PC-9 (cell line): ENCODE results near the gene MSH5.

Source experiments
- EZH2 ChIP-seq: fragments of 200-600 bp; sonication (generic); IDR thresholded peaks from 2 replicates; pipeline ENCODE4 v1.8.0; 2017; ENCODE audit warnings: antibody characterized with exemption, low read depth
- TF ChIP-seq, protein P1 (sequence below): fragments of 200-600 bp; sonication (generic); conservative IDR thresholded peaks from 2 replicates; pipeline ENCODE4 v1.6.1; 2017; ENCODE audit warnings: mixed run types, antibody characterized with exemption, mild to moderate bottlenecking, moderate library complexity

GRCh38 chr6:31737991-31738979 lies 1.5 kb upstream of the MSH5 start:
- TF ChIP-seq, protein P1, sequence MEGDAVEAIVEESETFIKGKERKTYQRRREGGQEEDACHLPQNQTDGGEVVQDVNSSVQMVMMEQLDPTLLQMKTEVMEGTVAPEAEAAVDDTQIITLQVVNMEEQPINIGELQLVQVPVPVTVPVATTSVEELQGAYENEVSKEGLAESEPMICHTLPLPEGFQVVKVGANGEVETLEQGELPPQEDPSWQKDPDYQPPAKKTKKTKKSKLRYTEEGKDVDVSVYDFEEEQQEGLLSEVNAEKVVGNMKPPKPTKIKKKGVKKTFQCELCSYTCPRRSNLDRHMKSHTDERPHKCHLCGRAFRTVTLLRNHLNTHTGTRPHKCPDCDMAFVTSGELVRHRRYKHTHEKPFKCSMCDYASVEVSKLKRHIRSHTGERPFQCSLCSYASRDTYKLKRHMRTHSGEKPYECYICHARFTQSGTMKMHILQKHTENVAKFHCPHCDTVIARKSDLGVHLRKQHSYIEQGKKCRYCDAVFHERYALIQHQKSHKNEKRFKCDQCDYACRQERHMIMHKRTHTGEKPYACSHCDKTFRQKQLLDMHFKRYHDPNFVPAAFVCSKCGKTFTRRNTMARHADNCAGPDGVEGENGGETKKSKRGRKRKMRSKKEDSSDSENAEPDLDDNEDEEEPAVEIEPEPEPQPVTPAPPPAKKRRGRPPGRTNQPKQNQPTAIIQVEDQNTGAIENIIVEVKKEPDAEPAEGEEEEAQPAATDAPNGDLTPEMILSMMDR, result 0 out of 2 replicates have a peak, but pooled peaks have one; percentile 22
- no peak for TF ChIP-seq EZH2
